SJSA1 (cell line): ENCODE results near the gene DGLUCY. TPM values are rescaled to one million over a fixed set of nuclear protein-coding genes. Genes with fewer than 3 reads are reported as not detected.
"Not testable (repeated sequence)": the region's sequence is repeated elsewhere in the genome, so short reads cannot be mapped to it uniquely, and the experiment has no call there.

Experiments used
- DNase-seq, 2 experiments: peaks; one replicate each; pipeline ENCODE4 v3.0.0-alpha.2; 2015 to 2020; ENCODE audit warnings: low spot score in 2 of 2, low read depth in 1 of 2
- H3K27ac ChIP-seq: fragments of 250-450 bp; sonication (Bioruptor Pico); 2 replicates; pipeline ENCODE4 v1.5.1; 2020; ENCODE audit warnings: mild to moderate bottlenecking, moderate library complexity
- H3K27me3 ChIP-seq: fragments of 250-450 bp; sonication (Bioruptor Pico); replicated peaks from 2 replicates; pipeline ENCODE4 v1.5.1; 2020; ENCODE audit warnings: mild to moderate bottlenecking, moderate library complexity
- H3K36me3 ChIP-seq: fragments of 250-450 bp; sonication (Bioruptor Pico); 2 replicates; pipeline ENCODE4 v1.5.1; 2020; ENCODE audit warnings: mild to moderate bottlenecking
- H3K4me1 ChIP-seq: fragments of 250-450 bp; sonication (Bioruptor Pico); replicated peaks from 2 replicates; pipeline ENCODE4 v1.6.1; 2021; ENCODE audit warnings: mild to moderate bottlenecking
- H3K4me3 ChIP-seq: fragments of 250-450 bp; sonication (Bioruptor Pico); 2 replicates; pipeline ENCODE4 v1.5.1; 2020; ENCODE audit warnings: mild to moderate bottlenecking
- H3K9me3 ChIP-seq: fragments of 250-450 bp; sonication (Bioruptor Pico); replicated peaks from 2 replicates; pipeline ENCODE4 v1.5.1; 2020; ENCODE audit warnings: mild to moderate bottlenecking
- total RNA-seq: library from RNA; depleted of rRNA; stranded (reverse); fragments of >200 nt; shearing (Covaris generic); gene quantifications from 2 replicates; pipeline ENCODE4 v1.2.3, GENCODE V29; 2014; rRNA removed

DGLUCY gene
- total RNA-seq = 7.3 and 11.8 TPM in 2 replicates

GRCh38 chr14:91113829-91114078, at the start of gene DGLUCY:
Gene DGLUCY, plus strand, starts transcription at chr14:91114073. Its CDS starts 46,222 bp downstream, at chr14:91160295.
- no peaks in the 10 kb centered on the region for H3K27me3 ChIP-seq
- H3K4me3 ChIP-seq = peak within 1 kb of the TSS; percentile 41
- DNase-seq = peak in 1 of 2 experiments; percentile 74
- H3K27ac ChIP-seq = peak within 1 kb of the TSS; percentile 57
- H3K4me1 ChIP-seq = peaks cover 34% of the 10 kb centered on the region
- no peaks in the 10 kb centered on the region for H3K36me3 ChIP-seq
- H3K9me3 ChIP-seq = no peaks in the 10 kb centered on the region

- Histone ChIP-seq H3K9me3 (no peaks in the 10 kb centered on the region), H3K36me3 (no peaks in the 10 kb centered on the region), H3K27ac (no peak overlapping the region), H3K4me3 (no peak overlapping the region), H3K27me3 (no peaks in the 10 kb centered on the region), H3K4me1 (peaks cover 5% of the 10 kb centered on the region)
- no peak for DNase-seq
These were observed 48.6 kb upstream of the DGLUCY start for GRCh38 chr14:91065266-91065665.

- H3K36me3 ChIP-seq = no peaks in the 10 kb centered on the region
- no peak for DNase-seq
- no peaks in the 10 kb centered on the region for H3K9me3 ChIP-seq
- H3K27ac ChIP-seq = no peak overlapping the region
- H3K4me3 ChIP-seq = no peak overlapping the region
- no peaks in the 10 kb centered on the region for H3K27me3 ChIP-seq
- H3K4me1 ChIP-seq = no peaks in the 10 kb centered on the region
These were observed 46.7 kb upstream of the DGLUCY start for GRCh38 chr14:91067186-91067585.

- H3K4me3 ChIP-seq = no peak overlapping the region
These were observed 45.2 kb upstream of the DGLUCY start for GRCh38 chr14:91068642-91069041.

GRCh38 chr14:91070572-91070971, 43.3 kb upstream of the DGLUCY start:
- no peak for DNase-seq
- H3K4me1 ChIP-seq = no peaks in the 10 kb centered on the region
- no peaks in the 10 kb centered on the region for H3K27me3 ChIP-seq
- no peaks in the 10 kb centered on the region for H3K9me3 ChIP-seq
- H3K36me3 ChIP-seq = no peaks in the 10 kb centered on the region
- no peak overlapping the region for H3K4me3 ChIP-seq
- H3K27ac ChIP-seq = no peak overlapping the region

More at GRCh38 chr14:91068642-91069041, 45.2 kb upstream of the DGLUCY start:
- Histone ChIP-seq H3K27ac (no peak overlapping the region), H3K4me1 (no peaks in the 10 kb centered on the region), H3K9me3 (no peaks in the 10 kb centered on the region), H3K27me3 (no peaks in the 10 kb centered on the region), H3K36me3 (no peaks in the 10 kb centered on the region)
- no peak for DNase-seq

- Histone ChIP-seq H3K27ac (no peak overlapping the region), H3K4me1 (no peaks in the 10 kb centered on the region), H3K4me3 (no peak overlapping the region), H3K36me3 (no peaks in the 10 kb centered on the region), H3K27me3 (no peaks in the 10 kb centered on the region), H3K9me3 (no peaks in the 10 kb centered on the region)
- DNase-seq = no peak
These were observed 38.3 kb upstream of the DGLUCY start for GRCh38 chr14:91075553-91075952.

- no peaks in the 10 kb centered on the region for H3K9me3 ChIP-seq
- no peaks in the 10 kb centered on the region for H3K36me3 ChIP-seq
- no peaks in the 10 kb centered on the region for H3K27me3 ChIP-seq
- H3K4me3 ChIP-seq = no peak overlapping the region
- H3K4me1 ChIP-seq = no peaks in the 10 kb centered on the region
- DNase-seq = no peak
- no peak overlapping the region for H3K27ac ChIP-seq
These were observed 35.7 kb upstream of the DGLUCY start for GRCh38 chr14:91078095-91078737.

GRCh38 chr14:91080071-91080470, 33.8 kb upstream of the DGLUCY start:
- Histone ChIP-seq H3K27ac (no peak overlapping the region), H3K27me3 (no peaks in the 10 kb centered on the region), H3K9me3 (no peaks in the 10 kb centered on the region), H3K4me3 (no peak overlapping the region), H3K4me1 (no peaks in the 10 kb centered on the region), H3K36me3 (no peaks in the 10 kb centered on the region)
- no peak for DNase-seq

GRCh38 chr14:91082282-91082681, 31.6 kb upstream of the DGLUCY start:
- Histone ChIP-seq H3K36me3 (no peaks in the 10 kb centered on the region), H3K27ac (no peak overlapping the region), H3K4me1 (no peaks in the 10 kb centered on the region), H3K4me3 (no peak overlapping the region), H3K9me3 (no peaks in the 10 kb centered on the region), H3K27me3 (no peaks in the 10 kb centered on the region)
- no peak for DNase-seq

- H3K27ac ChIP-seq = no peak overlapping the region
- no peaks in the 10 kb centered on the region for H3K4me1 ChIP-seq
- H3K4me3 ChIP-seq = no peak overlapping the region
- no peak for DNase-seq
- H3K9me3 ChIP-seq = no peaks in the 10 kb centered on the region
- H3K36me3 ChIP-seq = no peaks in the 10 kb centered on the region
- no peaks in the 10 kb centered on the region for H3K27me3 ChIP-seq
These were observed 29.4 kb upstream of the DGLUCY start for GRCh38 chr14:91084516-91084915.

GRCh38 chr14:91087470-91087869, 26.4 kb upstream of the DGLUCY start:
- not testable (repeated sequence) for DNase-seq, H3K36me3 ChIP-seq, H3K4me1 ChIP-seq, H3K27me3 ChIP-seq, H3K9me3 ChIP-seq, H3K4me3 ChIP-seq, H3K27ac ChIP-seq

- no peak overlapping the region for H3K27ac ChIP-seq
- no peaks in the 10 kb centered on the region for H3K36me3 ChIP-seq
These were observed 25.2 kb upstream of the DGLUCY start for GRCh38 chr14:91088585-91089235.

GRCh38 chr14:91089958-91090535, 23.8 kb upstream of the DGLUCY start:
- no peaks in the 10 kb centered on the region for H3K27me3 ChIP-seq

More at GRCh38 chr14:91088585-91089235, 25.2 kb upstream of the DGLUCY start:
- Histone ChIP-seq H3K9me3 (no peaks in the 10 kb centered on the region), H3K27me3 (no peaks in the 10 kb centered on the region), H3K4me1 (no peaks in the 10 kb centered on the region), H3K4me3 (no peak overlapping the region)
- DNase-seq = no peak

GRCh38 chr14:91090743-91091142, 23.1 kb upstream of the DGLUCY start:
- Histone ChIP-seq H3K27me3 (no peaks in the 10 kb centered on the region), H3K27ac (no peak overlapping the region), H3K36me3 (no peaks in the 10 kb centered on the region), H3K9me3 (no peaks in the 10 kb centered on the region), H3K4me3 (no peak overlapping the region), H3K4me1 (no peaks in the 10 kb centered on the region)
- DNase-seq = no peak

More at GRCh38 chr14:91089958-91090535, 23.8 kb upstream of the DGLUCY start:
- Histone ChIP-seq H3K9me3 (no peaks in the 10 kb centered on the region), H3K4me3 (no peak overlapping the region), H3K4me1 (no peaks in the 10 kb centered on the region), H3K36me3 (no peaks in the 10 kb centered on the region), H3K27ac (no peak overlapping the region)
- no peak for DNase-seq
